GM19193 (cell line): ENCODE data around the gene ACTG1.

ENCODE experiments used
- POLR2A ChIP-seq: IDR thresholded peaks from 4 replicates; pipeline ENCODE4 v1.6.1; 2011; ENCODE audit not compliant: insufficient read depth, insufficient read length; ENCODE audit errors: extremely low read depth

The ACTG1 gene

DNA sequence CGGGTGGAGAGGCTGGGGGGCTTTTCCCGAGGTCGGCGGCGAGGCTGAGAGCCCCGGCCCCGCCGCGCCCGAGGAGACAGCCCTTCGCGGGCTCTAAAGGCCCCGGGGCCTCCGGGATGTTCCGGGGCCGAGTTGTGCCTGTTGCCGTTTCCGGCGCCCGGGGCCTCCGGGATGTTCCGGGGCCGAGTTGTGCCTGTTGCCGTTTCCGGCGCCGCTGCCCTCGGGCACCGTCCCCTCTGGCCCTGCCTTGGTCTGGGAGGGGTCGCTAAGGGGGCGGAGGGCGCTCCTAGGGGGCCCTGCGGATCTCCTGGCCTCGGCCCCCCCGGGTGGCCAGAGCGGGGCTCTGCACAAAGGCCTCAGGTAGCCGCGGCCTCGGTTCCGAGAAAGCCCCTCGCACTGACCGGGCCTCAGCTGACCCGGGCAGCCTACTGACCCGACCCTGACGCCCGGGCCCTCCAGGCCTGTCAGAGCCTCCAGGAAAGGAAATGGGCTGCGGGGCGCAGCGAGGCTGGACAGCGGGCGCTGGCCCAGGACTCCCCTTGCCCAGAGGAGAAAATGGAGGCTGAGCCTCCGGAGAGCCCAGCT is 24.2 kb downstream of the ACTG1 start:
- TF ChIP-seq POLR2A = no peak

DNA sequence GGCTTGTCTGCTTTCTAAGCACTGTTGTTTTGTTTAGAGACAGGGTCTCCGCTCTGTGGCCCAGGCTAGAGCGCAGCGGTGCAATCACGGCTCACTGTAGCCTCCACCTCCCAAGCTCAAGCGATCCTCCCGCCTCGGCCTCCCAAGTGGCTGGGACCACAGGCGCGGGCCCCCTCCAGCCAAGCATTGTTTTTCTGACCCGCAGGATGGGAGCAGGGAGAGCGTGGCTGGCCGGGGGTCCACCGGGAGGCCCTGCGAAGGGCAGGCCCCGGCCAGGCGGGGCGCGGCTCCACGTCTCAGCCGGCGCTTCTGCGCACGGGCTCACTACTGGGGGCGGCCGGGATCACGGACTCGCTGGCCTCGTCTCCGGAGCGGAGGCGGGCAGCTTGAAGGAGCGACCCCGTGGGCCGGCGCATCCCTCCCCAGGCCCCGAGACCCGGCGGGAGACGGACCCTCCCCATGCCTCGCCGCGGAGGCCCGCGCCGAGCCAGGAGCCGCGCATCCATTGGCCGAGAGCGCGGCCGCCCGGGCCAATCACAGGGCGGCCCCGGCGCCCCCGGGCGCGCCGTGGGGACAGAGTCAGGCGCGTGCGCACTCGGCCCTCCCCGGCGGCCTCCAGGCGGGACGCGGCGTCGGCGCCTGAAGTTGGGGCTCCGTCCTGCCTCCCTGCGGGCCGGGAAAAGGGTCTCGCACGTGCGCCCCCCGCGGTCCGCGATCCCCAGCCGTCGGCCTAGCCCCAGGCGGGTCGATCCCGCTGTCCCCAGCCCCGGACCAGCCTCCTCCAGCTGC is 24.9 kb downstream of the ACTG1 start:
- peak; percentile 43 for TF ChIP-seq POLR2A

DNA sequence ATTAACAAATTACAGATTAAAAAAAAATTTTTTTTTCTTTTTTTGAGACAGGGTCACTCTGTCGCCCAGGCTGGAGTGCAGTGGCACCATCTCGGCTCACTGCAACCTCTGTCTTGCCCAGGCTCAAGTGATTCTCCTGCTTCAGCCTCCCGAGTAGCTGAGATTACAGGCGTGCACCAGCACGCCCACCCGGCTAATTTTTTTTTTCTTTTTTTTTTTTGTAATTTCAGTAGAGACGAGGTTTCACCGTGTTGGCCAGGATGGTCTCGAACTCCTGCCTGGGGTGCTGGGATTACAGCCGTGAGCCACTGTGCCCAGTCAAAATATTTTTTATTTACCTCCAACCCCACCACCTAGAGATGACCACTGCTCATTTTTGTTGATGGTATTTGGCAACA is 25.5 kb downstream of the ACTG1 start:
- TF ChIP-seq POLR2A = no peak

DNA sequence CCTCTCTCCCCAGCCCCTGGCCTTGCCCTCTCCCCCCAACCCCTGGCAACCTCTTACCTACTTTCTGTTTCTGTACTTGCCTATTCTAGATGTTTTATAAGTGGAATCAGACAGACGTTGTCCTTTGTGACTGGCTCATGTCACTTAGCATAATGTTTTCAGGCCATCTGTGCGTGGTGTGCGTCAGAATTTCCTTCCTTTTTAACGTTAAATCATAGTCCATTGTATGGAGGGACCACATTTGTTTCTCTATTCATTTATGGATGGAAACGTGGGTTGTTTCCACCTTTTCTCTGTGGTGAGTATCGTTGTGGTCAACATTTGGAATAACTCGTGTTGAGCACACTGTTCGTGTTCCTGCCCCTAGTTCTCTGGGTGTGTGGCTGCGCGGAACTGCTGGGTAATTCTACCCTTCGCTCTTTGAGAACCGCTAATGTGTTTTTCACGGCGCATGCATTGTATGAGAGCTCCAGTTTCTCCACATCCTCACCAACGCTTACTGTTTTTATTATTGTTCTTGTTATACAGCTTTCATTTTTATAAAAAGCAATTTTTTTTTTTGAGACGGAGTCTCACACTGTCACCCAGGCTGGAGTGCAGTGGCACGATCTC is 26.3 kb downstream of the ACTG1 start:
- no peak for TF ChIP-seq POLR2A

GRCh38 chr17:81484195-81484979 is 28.2 kb downstream of the ACTG1 start:
- no peak for TF ChIP-seq POLR2A

GRCh38 chr17:81483862-81484194 is 28.8 kb downstream of the ACTG1 start:
- TF ChIP-seq POLR2A = no peak

DNA sequence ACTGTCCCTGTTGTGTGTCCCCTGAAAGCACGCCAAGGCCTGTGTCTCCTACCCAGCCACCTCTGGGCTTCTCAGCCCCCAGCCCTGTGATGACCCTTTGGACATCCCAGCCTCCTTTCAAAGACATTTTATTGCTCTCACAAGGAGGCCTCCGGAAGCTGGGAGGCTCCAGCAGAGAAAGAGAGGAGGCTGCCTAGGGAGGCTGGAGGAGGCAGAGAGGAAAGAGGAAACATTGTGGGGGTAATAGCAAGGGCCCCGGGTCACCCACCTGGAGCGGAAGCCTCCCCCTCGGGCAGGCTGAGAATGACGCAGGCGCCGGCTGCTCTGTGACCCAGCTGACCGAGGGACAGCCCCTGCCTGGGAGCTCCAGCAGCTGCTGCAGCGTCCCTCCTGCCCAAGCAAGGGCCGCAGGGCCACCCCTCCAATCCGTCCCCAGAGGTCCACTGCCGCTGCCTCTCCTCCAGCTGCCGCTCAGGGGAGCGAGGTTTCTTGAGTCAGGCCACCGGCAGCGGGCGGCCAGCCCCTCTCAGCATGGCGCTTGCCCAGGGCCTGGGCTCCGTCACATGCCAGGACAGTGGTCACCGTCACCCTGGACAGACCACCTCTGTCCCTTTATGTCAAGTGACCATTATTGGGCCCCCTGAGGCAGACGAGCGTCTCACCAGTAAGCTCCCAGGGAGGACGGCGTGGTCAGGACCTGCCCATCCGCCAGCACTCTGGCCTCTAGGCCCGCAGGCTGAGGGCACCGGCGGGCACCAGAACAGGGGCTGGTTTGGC is 29.3 kb downstream of the ACTG1 start:
- no peak for TF ChIP-seq POLR2A

DNA sequence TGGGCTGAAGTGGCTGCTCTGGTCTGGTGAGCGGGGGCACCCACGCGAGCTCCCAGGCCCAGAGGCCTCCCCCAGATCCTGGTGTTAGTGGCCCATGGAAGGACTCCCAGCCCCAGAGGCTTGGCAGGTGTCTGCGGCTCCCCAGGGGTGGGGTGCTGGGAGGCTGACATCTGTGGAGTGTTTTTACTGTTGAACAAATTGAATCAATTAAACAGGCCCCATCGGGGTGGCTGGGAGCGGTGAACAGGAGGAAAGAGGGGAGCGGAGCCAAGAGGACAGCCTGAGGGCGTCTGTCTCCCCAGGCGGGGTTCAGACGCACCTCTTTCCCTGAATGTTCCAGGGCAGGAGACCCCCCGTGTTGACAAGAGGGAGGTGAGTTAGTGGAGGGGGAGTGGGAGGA is 29.9 kb downstream of the ACTG1 start:
- no peak for TF ChIP-seq POLR2A

DNA sequence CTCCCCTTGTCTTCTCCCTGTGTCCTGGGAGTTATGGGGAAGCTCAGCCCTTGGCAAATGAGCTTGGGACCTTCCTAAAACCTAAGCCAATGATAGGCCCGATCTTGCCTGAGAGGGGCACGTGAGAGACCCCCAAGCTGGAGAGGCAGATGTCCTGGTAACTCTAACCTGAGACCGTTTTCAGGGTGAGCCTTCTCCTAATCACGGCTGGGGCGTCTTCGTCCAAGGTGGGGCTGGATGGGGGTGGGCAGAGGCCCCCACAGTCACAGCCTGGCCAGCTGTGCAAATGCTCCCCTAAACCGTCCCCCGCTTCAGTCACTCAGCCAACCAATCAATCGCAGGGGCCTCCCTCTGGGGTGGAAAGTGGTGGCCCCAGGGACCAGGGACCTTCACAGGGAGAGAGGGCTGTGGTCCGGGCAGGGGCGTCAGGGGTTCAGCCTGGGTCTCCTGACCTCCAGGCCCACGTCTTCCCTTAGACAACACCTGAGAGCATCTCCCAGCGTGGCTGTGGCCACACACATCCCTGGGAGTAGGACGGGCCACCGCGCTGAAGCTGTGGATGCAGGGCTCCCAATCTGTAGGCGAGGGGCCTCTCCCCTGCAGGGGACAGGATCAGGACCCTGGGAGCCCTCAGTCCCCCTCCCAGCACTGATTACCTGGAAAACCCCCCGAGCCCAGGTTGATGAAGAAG is 30.6 kb downstream of the ACTG1 start:
- no peak for TF ChIP-seq POLR2A

DNA sequence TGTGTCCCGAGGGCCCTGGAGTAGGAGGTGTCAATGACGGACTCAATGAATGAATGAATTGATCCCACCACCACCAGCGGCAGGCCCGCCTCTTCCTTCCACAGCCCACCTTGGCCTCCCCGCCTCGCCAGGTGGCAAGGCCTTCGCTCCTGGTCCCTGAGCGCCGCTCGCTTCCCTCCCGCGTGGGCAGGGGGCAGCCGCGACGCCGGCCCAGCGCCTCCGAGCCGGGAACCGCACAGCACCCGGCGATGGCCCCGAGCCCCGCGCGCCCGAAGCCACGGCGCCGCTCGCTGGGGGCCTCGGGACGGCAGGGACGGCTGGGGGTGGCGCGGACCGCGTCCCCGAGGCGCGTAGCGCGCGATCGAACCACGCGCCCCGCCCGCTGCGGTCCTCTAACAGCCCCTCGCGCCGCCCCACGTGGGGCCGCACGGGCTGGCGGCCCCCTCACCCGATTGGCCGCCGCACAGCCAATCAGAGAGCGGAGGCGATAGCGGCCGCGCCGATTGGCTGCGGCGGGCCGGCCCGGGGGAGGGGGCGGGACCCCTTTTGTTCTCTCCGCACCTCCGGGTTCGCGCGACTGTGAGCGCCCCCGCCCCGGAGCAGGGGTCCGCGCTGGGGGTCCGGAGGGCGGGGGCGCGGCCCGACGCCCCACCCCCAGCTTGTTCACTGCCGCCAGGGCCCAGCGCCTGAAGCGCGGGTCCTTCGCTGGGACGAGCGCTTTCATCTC is 31.4 kb downstream of the ACTG1 start:
- no peak for TF ChIP-seq POLR2A

DNA sequence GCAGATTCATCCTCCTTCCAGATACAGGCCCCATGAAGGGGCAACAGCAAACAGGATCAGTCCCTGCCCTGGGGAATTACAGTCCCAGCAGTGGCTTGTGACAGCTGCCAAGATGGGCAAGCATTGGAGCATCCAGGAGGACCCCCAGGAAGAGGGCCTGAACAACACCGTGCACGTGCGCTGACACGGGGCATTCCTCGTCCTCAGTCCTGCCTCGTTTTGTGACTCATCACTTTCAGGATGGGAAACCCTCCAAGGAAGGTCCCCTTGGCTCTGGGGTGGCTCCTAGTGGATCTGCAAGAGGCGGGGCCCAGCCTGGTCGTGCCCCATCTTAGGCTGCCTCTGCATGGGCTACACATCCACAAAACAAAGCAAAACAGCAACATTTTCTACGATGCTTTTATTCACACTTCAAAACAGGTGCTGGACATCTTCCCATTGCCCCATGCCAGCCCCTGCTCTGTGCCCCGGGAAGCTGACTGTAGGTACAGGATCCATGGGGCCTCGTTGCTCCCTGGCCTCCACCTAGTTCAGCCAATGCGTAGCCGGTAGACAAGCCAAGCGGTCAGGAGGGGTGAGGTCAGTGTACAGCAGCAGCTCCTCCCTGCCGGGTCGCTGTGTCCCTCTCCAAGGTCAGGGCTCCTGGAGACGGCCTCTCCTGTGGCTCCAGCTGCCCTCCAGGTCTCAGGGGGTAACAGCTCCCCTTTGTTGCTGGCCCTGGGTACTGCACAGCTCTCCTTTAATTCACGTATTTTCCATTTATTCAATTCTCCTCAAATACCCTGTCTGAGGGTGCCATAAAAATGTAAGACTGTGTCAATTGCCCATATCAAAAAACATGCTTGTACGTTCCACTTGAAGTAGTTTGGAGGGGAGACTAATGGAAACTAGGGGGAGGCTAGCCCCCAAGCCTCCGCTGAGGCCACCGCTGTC is 32.2 kb downstream of the ACTG1 start:
- TF ChIP-seq POLR2A = no peak
